BE2C (cell line): ENCODE results near the gene CINP.
"Not testable (repeated sequence)": the region's sequence is repeated elsewhere in the genome, so short reads cannot be mapped to it uniquely, and the experiment has no call there.

Source experiments
- DNase-seq: peaks from one replicate; pipeline ENCODE4 v3.0.0-alpha.2; 2020
- H3K27me3 ChIP-seq: fragments of 250-450 bp; sonication (Bioruptor Pico); 2 replicates; pipeline ENCODE4 v1.5.1; 2020; ENCODE audit warnings: mild to moderate bottlenecking
- H3K36me3 ChIP-seq: fragments of 250-450 bp; sonication (Bioruptor Pico); 2 replicates; pipeline ENCODE4 v1.5.1; 2020; ENCODE audit warnings: mild to moderate bottlenecking
- H3K4me1 ChIP-seq: fragments of 250-450 bp; sonication (Bioruptor Pico); 2 replicates; pipeline ENCODE4 v1.5.1; 2020
- H3K4me3 ChIP-seq: 2 replicates; pipeline ENCODE4 v1.5.1; 2011; ENCODE audit warnings: low read depth, low read length
- H3K9me3 ChIP-seq: fragments of 250-450 bp; sonication (Bioruptor Pico); 2 replicates; pipeline ENCODE4 v1.5.1; 2020
- TF ChIP-seq, protein P1 (sequence below): IDR thresholded peaks from 2 replicates; pipeline ENCODE4 v1.5.1; 2012; ENCODE audit warnings: mild to moderate bottlenecking, low read depth, low read length

CINP gene

GRCh38 chr14:102330806-102331205 is 31.9 kb downstream of the CINP start:
- Histone ChIP-seq H3K27me3 (no peaks in the 10 kb centered on the region), H3K36me3 (no peaks in the 10 kb centered on the region), H3K4me3 (no peak overlapping the region), H3K4me1 (no peaks in the 10 kb centered on the region), H3K9me3 (no peaks in the 10 kb centered on the region)
- no peak for DNase-seq
- TF ChIP-seq, protein P1, sequence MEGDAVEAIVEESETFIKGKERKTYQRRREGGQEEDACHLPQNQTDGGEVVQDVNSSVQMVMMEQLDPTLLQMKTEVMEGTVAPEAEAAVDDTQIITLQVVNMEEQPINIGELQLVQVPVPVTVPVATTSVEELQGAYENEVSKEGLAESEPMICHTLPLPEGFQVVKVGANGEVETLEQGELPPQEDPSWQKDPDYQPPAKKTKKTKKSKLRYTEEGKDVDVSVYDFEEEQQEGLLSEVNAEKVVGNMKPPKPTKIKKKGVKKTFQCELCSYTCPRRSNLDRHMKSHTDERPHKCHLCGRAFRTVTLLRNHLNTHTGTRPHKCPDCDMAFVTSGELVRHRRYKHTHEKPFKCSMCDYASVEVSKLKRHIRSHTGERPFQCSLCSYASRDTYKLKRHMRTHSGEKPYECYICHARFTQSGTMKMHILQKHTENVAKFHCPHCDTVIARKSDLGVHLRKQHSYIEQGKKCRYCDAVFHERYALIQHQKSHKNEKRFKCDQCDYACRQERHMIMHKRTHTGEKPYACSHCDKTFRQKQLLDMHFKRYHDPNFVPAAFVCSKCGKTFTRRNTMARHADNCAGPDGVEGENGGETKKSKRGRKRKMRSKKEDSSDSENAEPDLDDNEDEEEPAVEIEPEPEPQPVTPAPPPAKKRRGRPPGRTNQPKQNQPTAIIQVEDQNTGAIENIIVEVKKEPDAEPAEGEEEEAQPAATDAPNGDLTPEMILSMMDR, result no peak

GRCh38 chr14:102329381-102329780 is 33.3 kb downstream of the CINP start:
- H3K36me3 ChIP-seq, H3K27me3 ChIP-seq, H3K9me3 ChIP-seq, H3K4me1 ChIP-seq, H3K4me3 ChIP-seq, DNase-seq: not testable (repeated sequence)

GRCh38 chr14:102326583-102326982 is 36.1 kb downstream of the CINP start:
- TF ChIP-seq, protein P1, result no peak
- Histone ChIP-seq H3K36me3 (no peaks in the 10 kb centered on the region), H3K9me3 (no peaks in the 10 kb centered on the region), H3K4me1 (no peaks in the 10 kb centered on the region), H3K27me3 (no peaks in the 10 kb centered on the region), H3K4me3 (no peak overlapping the region)
- no peak for DNase-seq

GRCh38 chr14:102325791-102326345 is 36.8 kb downstream of the CINP start:
- TF ChIP-seq, protein P1, result no peak
- DNase-seq, result peak; percentile 32
- Histone ChIP-seq H3K36me3 (no peaks in the 10 kb centered on the region), H3K4me3 (no peak overlapping the region), H3K4me1 (no peaks in the 10 kb centered on the region), H3K27me3 (no peaks in the 10 kb centered on the region), H3K9me3 (no peaks in the 10 kb centered on the region)

GRCh38 chr14:102323102-102323501 is 39.6 kb downstream of the CINP start:
- Histone ChIP-seq H3K36me3 (no peaks in the 10 kb centered on the region), H3K9me3 (no peaks in the 10 kb centered on the region), H3K27me3 (no peaks in the 10 kb centered on the region), H3K4me1 (no peaks in the 10 kb centered on the region; the same call in 1 of the 2 replicates), H3K4me3 (no peak overlapping the region)
- TF ChIP-seq, protein P1, result peak; percentile 86
- peak; percentile 68 for DNase-seq

DNA sequence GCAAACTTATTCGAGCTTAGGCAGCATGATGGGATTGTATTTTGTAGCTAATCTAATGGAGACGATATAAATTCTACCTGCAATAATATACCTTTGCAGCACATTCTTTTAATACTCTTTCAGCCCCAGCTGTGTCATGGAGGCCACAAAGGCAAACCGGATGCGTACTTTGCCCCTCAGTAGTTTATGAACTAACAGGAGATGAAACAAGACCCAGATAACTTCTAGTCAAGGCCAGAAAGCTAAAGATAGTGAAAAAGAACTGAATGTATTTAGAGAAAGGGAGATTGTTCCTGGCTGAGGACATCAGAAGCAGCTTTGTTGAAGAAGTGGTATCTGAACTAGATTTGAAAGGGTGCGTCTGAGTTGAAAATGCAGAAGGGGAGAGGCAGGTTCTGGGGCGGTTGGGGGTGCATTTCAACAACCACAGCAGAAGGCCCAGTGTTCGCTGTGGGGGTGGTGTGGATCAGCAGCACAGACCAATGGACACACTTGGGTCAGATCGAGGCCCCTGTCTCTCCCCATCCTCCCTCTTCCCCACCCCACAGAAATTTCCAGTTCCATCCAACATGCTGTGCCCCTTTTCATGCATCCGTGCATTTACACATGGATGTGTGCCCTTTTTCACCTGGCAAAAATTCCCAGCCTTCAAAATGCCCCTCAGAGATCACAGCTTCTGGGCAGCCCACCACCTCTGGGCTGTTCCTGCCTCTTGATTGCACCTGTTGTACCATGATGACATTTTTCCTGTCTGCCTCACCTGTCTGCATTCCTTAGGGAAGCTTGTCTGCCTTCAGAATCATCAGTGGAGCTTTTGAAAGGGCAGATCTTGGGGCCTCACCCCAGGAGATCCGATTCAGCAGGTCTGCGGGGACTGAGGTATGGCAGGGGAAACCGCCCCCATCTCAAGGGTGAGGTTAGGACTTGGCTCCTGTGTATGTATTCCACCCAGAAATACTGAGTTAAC is 41.0 kb downstream of the CINP start:
- H3K9me3 ChIP-seq, result no peaks in the 10 kb centered on the region
- no peak overlapping the region for H3K4me3 ChIP-seq
- DNase-seq, result no peak
- H3K36me3 ChIP-seq, result no peaks in the 10 kb centered on the region
- H3K27me3 ChIP-seq, result no peaks in the 10 kb centered on the region
- H3K4me1 ChIP-seq, result peaks cover 6% of the 10 kb centered on the region
- TF ChIP-seq, protein P1, result no peak
